GM18517 (cell line): ENCODE data around the gene PPM1H.

Source experiments
- ATAC-seq: cut with Tn5 transposase; IDR thresholded peaks from one replicate; pipeline ENCODE4 v1.9.1; 2021; ENCODE audit warnings: mild to moderate bottlenecking, moderate library complexity; ENCODE audit not compliant: unreplicated experiment

The PPM1H gene

GRCh38 chr12:62627181-62627580 lies 307.8 kb downstream of the PPM1H start:
- ATAC-seq: no peak

- ATAC-seq: no peak
These were observed 309.7 kb downstream of the PPM1H start for GRCh38 chr12:62625228-62625627.

GRCh38 chr12:62622177-62622576 lies 312.8 kb downstream of the PPM1H start:
- ATAC-seq: no peak

- no peak for ATAC-seq
These were observed 313.8 kb downstream of the PPM1H start for GRCh38 chr12:62621101-62621638.

DNA sequence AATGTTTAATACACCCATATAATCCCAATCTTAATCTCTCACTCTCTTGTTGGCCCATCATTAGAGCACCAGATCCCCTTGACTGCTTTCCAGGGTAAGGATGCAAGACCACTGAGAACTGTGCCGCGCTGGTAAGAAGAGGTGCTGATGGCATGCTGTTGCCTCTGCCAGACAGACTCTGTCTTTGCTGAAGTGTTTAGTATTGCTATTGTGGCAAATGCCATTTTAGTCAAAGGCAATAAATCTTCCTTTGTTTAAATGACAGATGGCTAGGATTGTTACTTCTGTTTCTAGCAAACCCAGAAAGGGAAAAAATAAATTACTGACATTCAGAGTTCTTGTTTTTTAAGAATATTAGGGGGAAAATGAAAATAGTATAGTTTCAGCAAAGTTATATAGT lies 316.0 kb downstream of the PPM1H start:
- no peak for ATAC-seq

GRCh38 chr12:62618319-62618718 lies 316.6 kb downstream of the PPM1H start:
- ATAC-seq: no peak

DNA sequence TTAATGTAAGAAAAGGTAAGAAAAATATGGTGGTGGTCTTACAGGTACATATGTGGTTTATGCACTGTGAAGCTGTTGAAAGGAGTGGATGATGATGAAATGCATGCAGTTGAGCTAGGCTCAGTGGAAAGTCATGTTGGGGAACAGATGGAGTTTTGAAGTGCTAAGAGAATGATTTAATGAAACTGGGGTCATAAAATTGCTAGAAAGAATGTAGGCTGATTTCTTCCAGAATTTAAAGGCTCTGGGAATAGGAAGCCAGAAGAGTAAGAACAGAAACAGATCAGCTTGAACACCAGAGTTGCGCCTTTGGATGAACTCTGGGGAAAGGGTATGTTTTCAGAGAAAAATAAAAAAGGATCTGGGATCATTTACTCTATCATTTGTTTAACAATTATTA lies 321.9 kb downstream of the PPM1H start:
- no peak for ATAC-seq

GRCh38 chr12:62606654-62607053 lies 328.3 kb downstream of the PPM1H start:
- no peak for ATAC-seq

DNA sequence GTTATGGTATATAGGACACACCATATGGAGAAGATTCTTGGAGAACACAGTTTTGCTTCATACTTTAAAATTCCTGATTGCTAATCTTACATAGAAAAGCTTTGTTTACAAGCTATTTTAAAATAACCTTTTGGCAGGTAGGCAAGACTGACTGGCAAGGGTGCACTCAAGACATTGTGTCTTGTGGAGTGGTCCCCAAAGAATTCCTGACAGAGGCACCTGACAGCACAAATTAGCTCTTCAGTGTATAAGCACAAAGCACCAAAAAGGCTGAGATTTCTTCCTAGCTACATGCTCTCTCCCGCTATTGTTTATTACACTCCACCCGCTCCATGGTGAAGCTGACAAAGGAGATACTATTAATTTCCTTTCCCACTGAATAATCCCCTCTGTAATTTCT lies 329.0 kb downstream of the PPM1H start:
- no peak for ATAC-seq

DNA sequence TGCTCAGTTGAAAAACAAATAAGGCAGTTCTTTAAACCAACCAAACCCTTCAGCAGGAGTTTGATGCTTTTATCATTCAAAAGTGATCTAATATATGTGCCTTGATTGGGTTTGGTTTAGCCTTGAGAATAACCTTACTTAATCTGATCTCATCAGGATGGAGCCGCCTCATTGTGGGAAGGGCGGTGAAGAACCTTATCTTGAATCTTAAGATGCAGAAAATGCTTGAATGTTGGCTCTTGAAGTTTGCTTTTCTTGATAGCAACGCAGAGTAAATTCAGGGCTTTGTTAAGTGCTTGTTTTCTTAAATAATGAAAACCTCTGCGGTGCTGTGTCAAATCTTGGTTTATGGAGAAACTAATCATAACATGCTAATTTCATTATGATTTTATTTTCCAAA lies 330.1 kb downstream of the PPM1H start:
- no peak for ATAC-seq

DNA sequence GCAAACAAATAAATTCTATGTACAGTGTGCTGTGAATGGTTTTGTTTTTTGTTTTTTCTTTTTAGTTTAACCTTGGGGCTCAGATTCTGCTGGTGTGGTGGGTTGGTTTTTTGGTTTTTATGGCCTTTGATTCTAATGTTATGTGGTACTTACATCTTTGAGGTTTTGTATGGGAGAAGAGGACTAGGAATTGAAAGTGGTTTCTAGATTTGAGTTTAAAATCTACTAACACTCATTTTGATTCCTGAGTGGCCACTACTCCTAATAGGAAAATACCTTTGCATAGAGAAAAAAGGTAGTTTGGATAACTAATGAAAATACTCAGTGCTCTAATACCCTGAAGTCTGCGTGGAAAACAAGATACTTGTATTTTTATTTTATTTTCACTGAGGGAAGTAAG lies 330.6 kb downstream of the PPM1H start:
- ATAC-seq: no peak

DNA sequence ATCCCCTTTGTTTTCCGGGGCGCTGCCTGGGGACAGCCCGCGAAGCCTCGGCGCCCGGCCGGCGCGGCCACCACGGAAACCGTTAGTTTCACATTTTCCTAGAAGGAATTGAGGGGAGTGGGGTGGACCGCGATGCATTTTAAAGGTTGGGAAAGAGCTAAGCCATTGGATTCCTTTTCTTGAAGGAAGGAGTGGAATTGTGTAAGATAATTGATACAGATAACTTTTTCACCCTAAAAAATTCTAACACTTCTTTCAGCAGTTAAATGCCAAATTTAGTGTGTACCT lies 331.2 kb downstream of the PPM1H start:
- no peak for ATAC-seq

GRCh38 chr12:62603061-62603810 lies 331.7 kb downstream of the PPM1H start:
- ATAC-seq: peak; percentile 77

GRCh38 chr12:62602255-62603060 lies 332.5 kb downstream of the PPM1H start:
- ATAC-seq: peak; percentile 78

- no peak for ATAC-seq
These were observed 333.2 kb downstream of the PPM1H start for GRCh38 chr12:62601765-62602164.

GRCh38 chr12:62599854-62600437 lies 335.0 kb downstream of the PPM1H start:
- ATAC-seq: no peak

- no peak for ATAC-seq
These were observed 336.1 kb downstream of the PPM1H start for GRCh38 chr12:62598846-62599245.

GRCh38 chr12:62597253-62597652 lies 337.7 kb downstream of the PPM1H start:
- no peak for ATAC-seq
